ENCODE data around the gene ITPRIP. TPM values are rescaled to one million over a fixed set of nuclear protein-coding genes. Genes with fewer than 3 reads are reported as not detected.
A peak's percentile ranks its signal among the peaks of the same experiment; 100 is the strongest.

ITPRIP gene
- total RNA-seq, 1 experiment from 2014 or later, result 3.3 TPM

GRCh38 chr10:104288355-104288754 is 49.9 kb downstream of the ITPRIP start:
- DNase-seq (ENCODE audit: low read depth), result no peak

- DNase-seq (ENCODE audit: low read depth), result no peak
Measured at GRCh38 chr10:104286939-104287338, 51.3 kb downstream of the ITPRIP start.

- DNase-seq (ENCODE audit: low read depth), result no peak
Measured at GRCh38 chr10:104284846-104285245, 53.4 kb downstream of the ITPRIP start.

- no peak for DNase-seq (ENCODE audit: low read depth)
Measured at GRCh38 chr10:104281694-104282093, 56.6 kb downstream of the ITPRIP start.

- DNase-seq (ENCODE audit: low read depth), result no peak
Measured at GRCh38 chr10:104279550-104280259, 58.6 kb downstream of the ITPRIP start.

GRCh38 chr10:104277785-104278184 is 60.5 kb downstream of the ITPRIP start:
- DNase-seq (ENCODE audit: low read depth), result no peak

GRCh38 chr10:104276192-104276591 is 62.1 kb downstream of the ITPRIP start:
- no peak for DNase-seq (ENCODE audit: low read depth)

- DNase-seq (ENCODE audit: low read depth), result peak; percentile 33
Measured at GRCh38 chr10:104274762-104275721, 63.2 kb downstream of the ITPRIP start.

- no peak for DNase-seq (ENCODE audit: low read depth)
Measured at GRCh38 chr10:104273899-104274575, 64.2 kb downstream of the ITPRIP start.

GRCh38 chr10:104273286-104273685 is 65.0 kb downstream of the ITPRIP start:
- no peak for DNase-seq (ENCODE audit: low read depth)

GRCh38 chr10:104268713-104269645 is 69.3 kb downstream of the ITPRIP start, which contains the start of gene GSTO2:
TSS of gene GSTO2 (plus strand) at chr10:104269184. CDS start at chr10:104274916, 5,732 bp downstream.
- no peak for DNase-seq (ENCODE audit: low read depth)

- DNase-seq (ENCODE audit: low read depth), result no peak
Measured at GRCh38 chr10:104268405-104268712, 69.9 kb downstream of the ITPRIP start.

GRCh38 chr10:104267721-104268404 is 70.4 kb downstream of the ITPRIP start:
- DNase-seq (ENCODE audit: low read depth), result no peak

- no peak for DNase-seq (ENCODE audit: low read depth)
Measured at GRCh38 chr10:104264783-104265182, 73.5 kb downstream of the ITPRIP start.

GRCh38 chr10:104262055-104262454 is 76.2 kb downstream of the ITPRIP start:
- no peak for DNase-seq (ENCODE audit: low read depth)

- DNase-seq (ENCODE audit: low read depth), result peak; percentile 34
Measured at GRCh38 chr10:104260775-104261115, 77.5 kb downstream of the ITPRIP start.

GRCh38 chr10:104259999-104260774 is 78.1 kb downstream of the ITPRIP start:
- peak; percentile 19 for DNase-seq (ENCODE audit: low read depth)

All from Daoy (cell line).